DND-41 (cell line): Measurements from ENCODE around the gene MAPK1.

ENCODE experiments used
- CTCF ChIP-seq: IDR thresholded peaks from 2 replicates; pipeline ENCODE4 v1.5.1; 2012; ENCODE audit warnings: borderline replicate concordance, low read length, moderate library complexity, mild to moderate bottlenecking; ENCODE audit not compliant: poor library complexity, severe bottlenecking; ENCODE audit errors: extremely low read depth
- EZH2 ChIP-seq: IDR thresholded peaks from 3 replicates; pipeline ENCODE4 v1.6.1; 2012; ENCODE audit warnings: borderline replicate concordance, low read depth, mild to moderate bottlenecking, moderate library complexity, low read length, inconsistent platforms; ENCODE audit not compliant: severe bottlenecking

- TF ChIP-seq EZH2 (no peak), CTCF (no peak)
Measured at GRCh38 chr22:21779444-21779843, 88.0 kb downstream of the MAPK1 start.
